Measurements from ENCODE around the gene EMD.

The EMD gene

GRCh38 chrX:154378059-154378798, 866 bp upstream of the EMD start:
- Histone ChIP-seq H3K36me3 (ENCODE audit: control insufficient read depth, low read length) (peaks cover 15% of the 10 kb centered on the region), H3K27me3 (ENCODE audit: control insufficient read depth, low read length) (no peaks in the 10 kb centered on the region), H3K4me2 (ENCODE audit: low read length) (peak overlapping the region; percentile 78), H3F3A (ENCODE audit: control insufficient read depth, insufficient read depth) (no peaks in the 10 kb centered on the region), H4K20me1 (ENCODE audit: control insufficient read depth, insufficient read depth, low read depth, low read length) (no peaks in the 10 kb centered on the region), H3K9me2 (replicated peaks; ENCODE audit: control insufficient read depth, low read length) (no peaks in the 10 kb centered on the region), H3K4me3 (ENCODE audit: low read length) (peak overlapping the region; percentile 70), H3K9me3 (ENCODE audit: control insufficient read depth, insufficient read depth, low read length) (no peaks in the 10 kb centered on the region), H3K79me2 (ENCODE audit: control insufficient read depth, low read length) (peaks cover 18% of the 10 kb centered on the region), H3K27ac (ENCODE audit: low read depth, low read length) (peak overlapping the region; percentile 67), H3K4me1 (ENCODE audit: control insufficient read depth, low read length) (peaks cover 43% of the 10 kb centered on the region)
- TF ChIP-seq EZH2phosphoT487 (IDR thresholded peaks at IDR 0.05; ENCODE audit: borderline replicate concordance, low read length): no peak
- no peak for TF ChIP-seq CTCF (IDR thresholded peaks at IDR 0.05; ENCODE audit: low read depth, low read length, poor library complexity, severe bottlenecking)

- TF ChIP-seq EZH2phosphoT487 (IDR thresholded peaks at IDR 0.05; ENCODE audit: borderline replicate concordance, low read length): no peak
- no peak for TF ChIP-seq CTCF (IDR thresholded peaks at IDR 0.05; ENCODE audit: low read depth, low read length, poor library complexity, severe bottlenecking)
- Histone ChIP-seq H3K9me2 (replicated peaks; ENCODE audit: control insufficient read depth, low read length) (no peaks in the 10 kb centered on the region), H3K27ac (ENCODE audit: low read depth, low read length) (peak overlapping the region; percentile 53), H3K36me3 (ENCODE audit: control insufficient read depth, low read length) (peaks cover 15% of the 10 kb centered on the region), H3K9me3 (ENCODE audit: control insufficient read depth, insufficient read depth, low read length) (no peaks in the 10 kb centered on the region), H3K4me2 (ENCODE audit: low read length) (peak overlapping the region; percentile 82), H3K4me3 (ENCODE audit: low read length) (peak overlapping the region; percentile 83), H4K20me1 (ENCODE audit: control insufficient read depth, insufficient read depth, low read depth, low read length) (no peaks in the 10 kb centered on the region), H3F3A (ENCODE audit: control insufficient read depth, insufficient read depth) (no peaks in the 10 kb centered on the region), H3K4me1 (ENCODE audit: control insufficient read depth, low read length) (peaks cover 33% of the 10 kb centered on the region), H3K27me3 (ENCODE audit: control insufficient read depth, low read length) (no peaks in the 10 kb centered on the region), H3K79me2 (ENCODE audit: control insufficient read depth, low read length) (peaks cover 18% of the 10 kb centered on the region)
These were observed 465 bp downstream of the EMD start for GRCh38 chrX:154379569-154379951.

- TF ChIP-seq CTCF (IDR thresholded peaks at IDR 0.05; ENCODE audit: low read depth, low read length, poor library complexity, severe bottlenecking): no peak
- TF ChIP-seq EZH2phosphoT487 (IDR thresholded peaks at IDR 0.05; ENCODE audit: borderline replicate concordance, low read length): no peak
- Histone ChIP-seq H3K79me2 (ENCODE audit: control insufficient read depth, low read length) (peaks cover 18% of the 10 kb centered on the region), H3K4me1 (ENCODE audit: control insufficient read depth, low read length) (peaks cover 27% of the 10 kb centered on the region), H3K4me3 (ENCODE audit: low read length) (peak overlapping the region; percentile 83), H3K9me3 (ENCODE audit: control insufficient read depth, insufficient read depth, low read length) (no peaks in the 10 kb centered on the region), H3K36me3 (ENCODE audit: control insufficient read depth, low read length) (peaks cover 15% of the 10 kb centered on the region), H3K9me2 (replicated peaks; ENCODE audit: control insufficient read depth, low read length) (no peaks in the 10 kb centered on the region), H3K27ac (ENCODE audit: low read depth, low read length) (no peak overlapping the region), H3K27me3 (ENCODE audit: control insufficient read depth, low read length) (no peaks in the 10 kb centered on the region), H3K4me2 (ENCODE audit: low read length) (peak overlapping the region; percentile 82), H3F3A (ENCODE audit: control insufficient read depth, insufficient read depth) (no peaks in the 10 kb centered on the region), H4K20me1 (ENCODE audit: control insufficient read depth, insufficient read depth, low read depth, low read length) (no peaks in the 10 kb centered on the region)
These were observed 1.1 kb downstream of the EMD start for GRCh38 chrX:154380153-154380552.
